ENCODE data around the gene BTBD9.

- TF ChIP-seq POLR2A (IDR thresholded peaks at IDR 0.05; ENCODE audit: low read depth, low read length): no peak
- TF ChIP-seq TAF1 (IDR thresholded peaks at IDR 0.05; ENCODE audit: borderline replicate concordance, low read depth, low read length): no peak
Observed at GRCh38 chr6:38498085-38498484, 141.6 kb downstream of the BTBD9 start.
